Thoracic aorta (tissue), 2 donors: Measurements from ENCODE around the gene B4GALNT3. TPM values are rescaled to one million over a fixed set of nuclear protein-coding genes. Genes with fewer than 3 reads are reported as not detected.
A peak's percentile ranks its signal among the peaks of the same experiment; 100 is the strongest.

Source experiments
- ATAC-seq: fragments of 150-250 bp; one replicate; pipeline ENCODE4 v1.8.0; 2017; ENCODE audit warnings: low read depth; ENCODE audit not compliant: insufficient number of reproducible peaks, low FRiP score
- DNase-seq: peaks from one replicate; pipeline ENCODE4 v3.0.0-alpha.2; 2020; ENCODE audit warnings: low spot score
- H3K27ac ChIP-seq, 2 donors: fragments of 200-600 bp; sonication (generic); 1 replicate in 1 of 2; 2 replicates in 1 of 2; pipeline ENCODE4 v1.5.1; 2016; ENCODE audit warnings: mild to moderate bottlenecking in 2 of 2, moderate library complexity in 2 of 2
- H3K27me3 ChIP-seq: fragments of 200-600 bp; sonication (generic); replicated peaks from 2 replicates; pipeline ENCODE4 v1.6.0; 2016; ENCODE audit warnings: mild to moderate bottlenecking; ENCODE audit not compliant: insufficient read depth
- H3K36me3 ChIP-seq: fragments of 200-600 bp; sonication (generic); one replicate; pipeline ENCODE4 v1.5.1; 2016
- H3K4me1 ChIP-seq, 2 donors: fragments of 200-600 bp; sonication (generic); 1 replicate in 1 of 2; 2 replicates in 1 of 2; pipeline versions ENCODE4 v1.5.1 to v1.6.0; 2016; ENCODE audit warnings: low read depth in 2 of 2, mild to moderate bottlenecking in 1 of 2; ENCODE audit not compliant: control insufficient read depth in 1 of 2
- H3K4me3 ChIP-seq: fragments of 200-600 bp; sonication (generic); 2 replicates; pipeline ENCODE4 v1.5.1; 2016; ENCODE audit warnings: mild to moderate bottlenecking
- H3K9me3 ChIP-seq: fragments of 200-600 bp; sonication (generic); 2 replicates; pipeline ENCODE4 v1.5.1; 2016
- total RNA-seq, 2 donors: library from RNA; depleted of rRNA; stranded (reverse); fragments of >200 nt; gene quantifications; one replicate each; pipeline versions ENCODE4 v1.1.0 to v1.2.3, GENCODE V29; 2016
- TF ChIP-seq, protein P1 (sequence below): fragments of 200-600 bp; sonication (generic); IDR thresholded peaks from one replicate; pipeline ENCODE4 v1.5.1; 2019; ENCODE audit warnings: antibody characterized with exemption

The B4GALNT3 gene
- total RNA-seq, 2 donors from 2014 or later, result 16.8 to 22.3 TPM

- H3K4me1 ChIP-seq, result peaks cover 20 to 84% of the 10 kb centered on the region in 2 donors
- TF ChIP-seq, protein P1, sequence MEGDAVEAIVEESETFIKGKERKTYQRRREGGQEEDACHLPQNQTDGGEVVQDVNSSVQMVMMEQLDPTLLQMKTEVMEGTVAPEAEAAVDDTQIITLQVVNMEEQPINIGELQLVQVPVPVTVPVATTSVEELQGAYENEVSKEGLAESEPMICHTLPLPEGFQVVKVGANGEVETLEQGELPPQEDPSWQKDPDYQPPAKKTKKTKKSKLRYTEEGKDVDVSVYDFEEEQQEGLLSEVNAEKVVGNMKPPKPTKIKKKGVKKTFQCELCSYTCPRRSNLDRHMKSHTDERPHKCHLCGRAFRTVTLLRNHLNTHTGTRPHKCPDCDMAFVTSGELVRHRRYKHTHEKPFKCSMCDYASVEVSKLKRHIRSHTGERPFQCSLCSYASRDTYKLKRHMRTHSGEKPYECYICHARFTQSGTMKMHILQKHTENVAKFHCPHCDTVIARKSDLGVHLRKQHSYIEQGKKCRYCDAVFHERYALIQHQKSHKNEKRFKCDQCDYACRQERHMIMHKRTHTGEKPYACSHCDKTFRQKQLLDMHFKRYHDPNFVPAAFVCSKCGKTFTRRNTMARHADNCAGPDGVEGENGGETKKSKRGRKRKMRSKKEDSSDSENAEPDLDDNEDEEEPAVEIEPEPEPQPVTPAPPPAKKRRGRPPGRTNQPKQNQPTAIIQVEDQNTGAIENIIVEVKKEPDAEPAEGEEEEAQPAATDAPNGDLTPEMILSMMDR, result no peak
- peak overlapping the region; percentile 56 to 86 for H3K27ac ChIP-seq
- H3K36me3 ChIP-seq, result no peaks in the 10 kb centered on the region
- no peak overlapping the region for H3K4me3 ChIP-seq
- no peaks in the 10 kb centered on the region for H3K27me3 ChIP-seq
- no peak for DNase-seq
- no peaks in the 10 kb centered on the region for H3K9me3 ChIP-seq
- no peak for ATAC-seq
Observed at GRCh38 chr12:466762-467161, 7.0 kb downstream of the B4GALNT3 start.

DNA sequence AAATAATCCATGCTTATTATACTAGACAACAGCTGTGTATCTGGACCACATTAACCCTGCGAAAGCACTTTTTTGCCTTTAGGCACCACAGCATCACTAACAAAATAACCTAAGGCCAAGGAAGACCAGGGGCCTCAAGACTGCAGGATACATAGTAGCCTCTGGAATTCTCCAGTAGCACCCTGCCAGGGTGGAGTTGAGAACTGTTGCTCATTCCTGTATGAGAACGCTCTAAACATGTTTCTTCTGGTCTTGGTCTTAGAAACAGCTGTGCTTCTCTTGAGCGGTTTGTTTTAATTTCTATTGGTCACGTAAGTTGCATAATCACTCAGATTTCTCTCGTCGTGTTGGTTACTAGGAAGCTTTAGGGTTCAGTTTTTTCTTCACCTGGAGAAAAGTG lies 7.9 kb downstream of the B4GALNT3 start:
- ATAC-seq, result no peak
- peak overlapping the region; percentile 56 to 86 for H3K27ac ChIP-seq
- TF ChIP-seq, protein P1, result no peak

GRCh38 chr12:468671-469389 lies 9.1 kb downstream of the B4GALNT3 start:
- Histone ChIP-seq H3K27ac (peak overlapping the region; percentile 56 to 86), H3K4me1 (peaks cover 20 to 83% of the 10 kb centered on the region in 2 donors), H3K27me3 (no peaks in the 10 kb centered on the region), H3K36me3 (no peaks in the 10 kb centered on the region), H3K9me3 (no peaks in the 10 kb centered on the region), H3K4me3 (no peak overlapping the region)
- DNase-seq (no peak), ATAC-seq (peak; percentile 27)
- TF ChIP-seq, protein P1, result no peak

More for the DNA sequence above, 7.9 kb downstream of the B4GALNT3 start:
- no peak for DNase-seq
- H3K27me3 ChIP-seq, result no peaks in the 10 kb centered on the region
- peaks cover 20 to 83% of the 10 kb centered on the region in 2 donors for H3K4me1 ChIP-seq
- H3K4me3 ChIP-seq, result no peak overlapping the region
- no peaks in the 10 kb centered on the region for H3K36me3 ChIP-seq
- H3K9me3 ChIP-seq, result no peaks in the 10 kb centered on the region

- no peak for ATAC-seq
Observed at GRCh38 chr12:470133-470532, 10.4 kb downstream of the B4GALNT3 start.

DNA sequence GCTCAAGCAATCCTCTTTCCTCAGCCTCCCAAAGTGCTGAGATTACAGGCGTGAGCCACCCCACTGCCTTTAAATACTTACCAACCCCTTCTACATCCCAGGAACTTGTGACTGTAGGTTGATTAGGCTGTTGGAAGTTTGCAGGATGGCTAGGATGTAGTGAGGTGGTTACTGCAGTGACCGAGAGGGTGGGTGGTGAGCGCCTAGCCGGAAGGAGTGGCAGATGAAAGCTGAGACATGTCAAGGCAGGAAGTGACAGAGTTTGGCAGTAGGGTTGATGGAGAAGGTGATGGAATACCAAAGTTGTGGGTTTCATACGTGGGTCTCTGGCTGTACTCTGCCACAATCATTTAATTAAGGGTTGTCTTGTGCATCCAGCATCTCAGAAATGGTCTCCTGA lies 13.5 kb downstream of the B4GALNT3 start:
- TF ChIP-seq, protein P1, result no peak
- Histone ChIP-seq H3K9me3 (no peaks in the 10 kb centered on the region), H3K27me3 (no peaks in the 10 kb centered on the region), H3K27ac (peak overlapping the region; percentile 6 to 24), H3K4me1 (peaks cover 8 to 61% of the 10 kb centered on the region in 2 donors), H3K4me3 (no peak overlapping the region), H3K36me3 (no peaks in the 10 kb centered on the region)
- ATAC-seq, result no peak
- no peak for DNase-seq

More at GRCh38 chr12:470133-470532, 10.4 kb downstream of the B4GALNT3 start:
- TF ChIP-seq, protein P1, result no peak
- Histone ChIP-seq H3K4me3 (no peak overlapping the region), H3K4me1 (peaks cover 22 to 83% of the 10 kb centered on the region in 2 donors), H3K27ac (no peak overlapping the region), H3K9me3 (no peaks in the 10 kb centered on the region), H3K36me3 (no peaks in the 10 kb centered on the region), H3K27me3 (no peaks in the 10 kb centered on the region)
- no peak for DNase-seq
